Activated CD4-positive, CD25-positive, alpha-beta regulatory T cell treated with anti-CD3 and anti-CD28 coated beads, Interleukin-2, amount 50 U/mL, for 16 hours (primary cell): ENCODE data around the gene PLIN4.

Experiments
- DNase-seq: peaks from one replicate; pipeline ENCODE4 v3.0.0-alpha.2; 2020; ENCODE audit warnings: low read depth, low spot score

PLIN4 gene

DNA sequence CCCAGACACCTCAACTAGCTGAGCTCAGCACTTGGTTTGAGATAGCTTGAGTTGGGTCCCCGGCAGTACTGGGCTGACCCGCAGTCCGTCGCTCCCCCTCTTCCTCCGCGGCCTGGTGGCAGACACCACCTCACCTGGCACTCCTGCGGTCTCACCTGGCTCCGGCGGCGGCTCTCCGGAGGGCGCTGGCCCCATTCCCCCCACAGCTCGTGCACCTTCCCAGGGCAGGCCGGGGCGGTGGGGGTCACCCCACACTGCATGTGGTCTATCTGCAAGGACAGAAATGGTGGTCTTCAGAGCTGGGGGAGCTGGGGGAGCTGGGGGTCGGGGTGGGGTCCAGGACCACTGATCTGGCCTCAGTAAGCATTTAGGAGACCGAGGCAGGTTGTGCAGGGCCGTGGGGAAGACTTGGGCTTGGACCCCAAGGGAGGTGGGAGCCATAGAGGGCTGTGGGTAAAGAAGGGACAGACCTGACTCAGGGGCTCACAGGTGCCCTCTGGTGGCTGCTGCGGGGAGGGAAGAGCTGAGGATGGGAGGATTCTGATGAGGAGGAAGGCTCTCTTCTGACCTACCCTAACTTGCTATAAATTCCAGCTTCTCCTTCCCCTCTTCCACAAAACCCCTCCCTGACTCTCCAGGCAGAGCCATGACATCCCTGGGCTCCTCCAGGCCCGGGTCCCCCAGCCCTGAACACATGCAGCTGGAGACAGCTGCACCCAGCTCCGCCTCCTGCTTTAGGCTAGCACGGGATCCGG is 6.7 kb upstream of the PLIN4 start:
- peak; percentile 44 for DNase-seq

DNA sequence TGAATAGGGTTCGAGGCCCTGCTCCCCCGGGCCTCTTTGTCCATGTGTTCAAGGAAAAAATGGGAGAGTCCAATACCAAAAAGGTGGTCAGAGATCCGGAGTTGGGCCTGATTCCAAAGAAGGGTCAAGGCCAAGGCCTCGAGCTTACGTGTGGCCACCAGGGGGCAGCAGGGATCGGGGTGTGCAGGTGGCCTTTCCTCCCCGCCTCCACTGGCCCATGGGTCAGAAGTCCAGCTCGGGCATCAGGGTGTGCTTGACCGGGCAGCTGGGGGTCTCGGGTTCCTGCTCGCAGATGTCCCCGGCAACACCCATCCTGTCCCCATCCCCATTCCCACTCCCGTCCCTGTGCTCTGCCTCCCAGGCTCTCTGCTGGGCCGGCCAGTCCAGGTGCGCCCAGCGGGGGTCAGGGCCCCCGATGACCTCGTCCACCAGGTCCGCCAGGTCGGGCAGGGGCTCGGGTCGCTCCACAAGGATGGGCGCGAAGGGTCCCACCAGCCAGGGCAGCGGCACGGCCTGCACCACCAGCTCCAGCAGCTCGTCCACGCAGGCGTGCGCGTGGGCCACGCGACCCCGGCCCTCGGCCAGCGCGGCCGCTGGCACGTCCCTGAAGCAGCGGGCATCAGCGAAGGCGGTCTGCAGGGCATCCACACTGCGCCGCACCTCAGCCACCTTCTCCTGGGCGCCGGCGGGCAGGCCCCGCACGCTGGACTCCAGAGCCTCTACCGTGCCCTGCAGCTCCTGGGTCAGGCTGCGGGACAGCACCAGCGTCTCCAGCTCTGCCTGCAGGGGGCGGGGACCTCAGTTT is 5.2 kb upstream of the PLIN4 start:
- no peak for DNase-seq

GRCh38 chr19:4522291-4523002 is 4.2 kb upstream of the PLIN4 start:
- DNase-seq, result no peak

- no peak for DNase-seq
These were observed 3.6 kb upstream of the PLIN4 start for GRCh38 chr19:4521888-4522242.

GRCh38 chr19:4521170-4521887 is 3.0 kb upstream of the PLIN4 start:
- no peak for DNase-seq

DNA sequence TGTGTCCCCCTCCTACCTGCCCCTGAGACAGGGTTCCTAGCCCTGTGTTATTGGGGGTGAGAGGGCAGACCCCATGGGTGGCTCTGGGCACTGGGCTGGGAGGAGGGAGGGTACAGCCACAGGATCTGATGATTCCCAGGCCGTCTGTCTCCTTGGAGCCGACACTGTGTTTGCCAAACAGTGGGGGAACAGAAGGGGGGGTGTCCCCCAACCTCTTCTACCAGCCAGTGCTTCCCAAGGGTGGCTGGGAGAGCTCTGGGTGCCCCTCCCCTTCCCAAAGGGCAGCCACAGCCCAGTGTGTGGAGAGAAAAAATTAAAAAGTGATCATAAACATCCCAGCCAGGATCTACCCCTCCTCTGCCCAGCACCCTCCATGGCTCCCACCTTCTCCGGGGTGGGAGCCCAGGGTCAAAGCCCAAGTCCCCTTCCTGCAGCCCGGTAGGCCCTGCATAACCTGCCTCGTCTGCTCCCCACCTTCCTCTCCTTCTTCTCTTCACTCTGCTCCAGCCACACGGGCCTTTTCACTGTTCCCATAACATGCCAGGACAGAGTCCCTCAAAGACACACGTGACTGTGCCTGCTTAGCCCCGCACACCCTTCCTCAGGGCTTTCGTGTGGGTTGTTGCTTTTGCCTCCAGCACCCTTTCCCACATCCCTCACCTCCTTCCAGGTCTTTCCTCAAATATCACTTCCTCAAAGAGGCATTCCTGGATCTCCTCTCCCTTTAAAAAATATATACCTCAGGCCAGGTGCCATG is 1.4 kb upstream of the PLIN4 start:
- DNase-seq, result no peak

DNA sequence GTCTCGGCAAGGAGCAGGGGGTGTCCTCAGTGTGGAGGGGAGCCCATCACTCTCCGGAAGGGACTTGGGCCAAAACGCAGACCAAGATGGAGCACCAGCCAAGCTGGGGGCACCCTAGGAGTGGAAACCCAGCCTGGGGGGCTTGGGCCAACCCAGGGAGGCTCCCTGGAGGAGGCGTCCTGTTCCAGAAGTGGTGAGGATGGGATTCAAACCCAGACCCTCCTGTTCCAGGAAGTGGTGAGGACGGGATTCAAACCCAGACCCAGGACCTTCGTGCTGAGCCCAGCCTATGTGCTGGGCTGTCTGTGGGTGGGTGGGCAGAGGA is 848 bp upstream of the PLIN4 start:
- DNase-seq, result no peak

DNA sequence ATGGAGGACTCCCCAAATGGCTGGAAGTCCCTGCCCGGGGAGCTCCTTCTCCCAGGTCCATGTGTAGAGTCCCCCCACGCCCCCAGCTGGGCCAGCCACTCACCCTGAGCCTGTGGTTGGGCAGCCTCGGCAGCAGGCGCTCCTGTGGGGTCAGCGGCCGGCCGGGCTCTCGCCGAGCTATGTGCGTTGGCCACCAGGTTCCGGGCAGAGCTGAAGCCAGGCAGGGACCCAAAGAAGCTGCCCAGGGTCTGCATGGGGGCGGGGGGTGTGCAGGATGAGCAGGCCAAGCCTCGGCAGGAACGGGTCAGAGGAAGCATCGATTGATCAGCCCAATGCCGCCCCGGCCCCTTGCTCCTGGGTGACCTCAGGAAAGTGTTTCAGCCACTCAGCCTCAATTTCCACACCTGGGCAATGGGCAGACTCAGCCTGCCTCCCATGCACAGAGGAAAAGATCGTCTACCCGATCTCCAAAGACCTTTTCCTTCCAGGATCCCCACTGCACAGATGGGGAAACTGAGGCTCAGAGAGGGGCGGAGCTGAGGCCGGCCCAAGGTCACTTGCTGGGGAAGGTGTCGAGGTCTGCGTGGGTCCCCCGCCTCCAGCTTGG is 732 bp downstream of the PLIN4 start:
- DNase-seq, result no peak

DNA sequence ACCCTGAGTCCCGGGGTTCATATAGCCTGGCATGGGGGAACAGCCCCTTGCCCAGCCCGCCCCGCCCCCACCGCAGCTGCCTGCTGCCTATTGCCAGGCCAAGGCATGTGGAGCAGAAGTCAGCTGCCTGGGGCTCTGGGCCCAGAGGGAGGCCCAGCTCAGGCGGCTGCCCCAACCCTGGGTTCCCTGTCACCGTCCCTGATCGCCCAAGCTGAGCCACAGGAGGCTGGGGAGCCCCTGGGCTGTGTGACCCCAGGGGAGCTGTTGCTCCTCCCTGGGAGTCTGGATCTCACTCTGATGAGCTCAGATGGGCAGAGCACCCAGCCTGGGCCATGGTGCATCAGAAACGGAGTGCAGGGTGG is 1.4 kb downstream of the PLIN4 start:
- DNase-seq, result no peak

GRCh38 chr19:4516199-4516938 is 1.9 kb downstream of the PLIN4 start:
- no peak for DNase-seq

DNA sequence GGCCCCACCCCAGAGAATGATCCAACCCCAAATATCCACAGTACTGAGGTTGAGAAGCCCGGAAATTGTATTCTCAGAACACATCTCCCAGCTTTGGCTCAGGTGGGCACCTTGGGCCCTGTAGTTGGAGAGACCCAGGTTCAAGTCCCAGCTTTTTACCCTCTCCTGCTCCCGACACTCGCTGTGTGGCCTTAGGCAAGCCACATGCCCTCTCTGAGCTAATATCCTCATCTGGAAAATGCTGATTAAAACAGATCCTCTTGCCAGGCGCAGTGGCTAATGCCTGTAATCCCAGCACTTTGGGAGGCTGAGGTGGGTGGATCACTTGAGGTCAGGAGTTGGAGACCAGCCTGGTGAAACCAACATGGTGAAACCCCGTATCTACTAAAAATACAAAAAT is 2.6 kb downstream of the PLIN4 start:
- no peak for DNase-seq

DNA sequence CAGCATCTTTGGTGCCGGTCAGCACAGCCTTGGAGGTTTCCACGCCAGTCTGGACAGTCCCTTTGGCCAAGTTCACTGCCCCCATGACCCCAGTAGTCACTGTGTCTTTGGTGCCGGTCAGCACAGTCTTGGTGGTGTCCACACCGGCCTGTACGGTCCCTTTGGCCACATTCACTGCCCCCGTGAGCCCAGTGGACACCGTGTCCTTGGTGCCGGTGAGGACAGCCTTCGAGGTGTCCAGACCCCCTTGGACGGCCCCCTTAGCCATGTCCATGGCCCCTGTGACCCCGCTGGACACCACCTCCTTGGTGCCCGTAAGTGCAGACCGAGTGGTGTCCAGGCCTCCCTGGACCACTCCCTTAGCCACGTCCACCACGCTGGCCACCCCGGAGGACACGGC is 5.0 kb downstream of the PLIN4 start:
- no peak for DNase-seq

- no peak for DNase-seq
These were observed 6.2 kb downstream of the PLIN4 start for GRCh38 chr19:4512070-4512469.

DNA sequence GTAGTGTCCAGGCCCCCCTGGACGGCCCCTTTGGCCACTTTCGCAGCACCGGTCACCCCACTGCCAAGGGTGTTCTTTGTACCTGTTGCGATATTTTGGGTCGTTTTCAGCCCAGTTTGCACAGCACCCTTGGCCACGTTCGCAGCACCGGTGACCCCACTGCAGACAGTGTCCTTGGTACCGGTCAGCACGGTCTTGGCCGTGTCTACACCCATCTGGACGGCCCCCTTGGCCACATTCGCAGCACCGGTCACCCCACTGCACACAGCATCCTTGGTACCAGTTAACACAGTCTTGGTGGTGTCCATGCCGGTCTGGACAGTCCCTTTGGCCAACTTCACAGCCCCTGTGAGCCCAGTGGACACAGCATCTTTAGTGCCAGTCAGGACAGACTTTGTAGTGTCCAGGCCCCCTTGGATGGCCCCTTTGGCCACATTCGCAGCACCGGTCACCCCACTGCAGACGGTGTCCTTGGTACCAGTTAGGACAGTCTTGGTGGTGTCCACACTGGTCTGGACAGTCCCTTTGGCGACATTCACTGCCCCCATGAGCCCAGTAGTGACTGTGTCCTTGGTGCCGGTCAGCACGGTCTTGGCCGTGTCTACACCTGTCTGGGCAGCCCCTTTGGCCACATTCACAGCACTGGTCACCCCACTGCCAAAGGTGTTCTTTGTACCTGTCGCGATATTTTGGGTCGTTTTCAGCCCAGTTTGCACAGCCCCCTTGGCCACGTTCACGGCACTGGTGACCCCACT is 6.8 kb downstream of the PLIN4 start:
- no peak for DNase-seq

DNA sequence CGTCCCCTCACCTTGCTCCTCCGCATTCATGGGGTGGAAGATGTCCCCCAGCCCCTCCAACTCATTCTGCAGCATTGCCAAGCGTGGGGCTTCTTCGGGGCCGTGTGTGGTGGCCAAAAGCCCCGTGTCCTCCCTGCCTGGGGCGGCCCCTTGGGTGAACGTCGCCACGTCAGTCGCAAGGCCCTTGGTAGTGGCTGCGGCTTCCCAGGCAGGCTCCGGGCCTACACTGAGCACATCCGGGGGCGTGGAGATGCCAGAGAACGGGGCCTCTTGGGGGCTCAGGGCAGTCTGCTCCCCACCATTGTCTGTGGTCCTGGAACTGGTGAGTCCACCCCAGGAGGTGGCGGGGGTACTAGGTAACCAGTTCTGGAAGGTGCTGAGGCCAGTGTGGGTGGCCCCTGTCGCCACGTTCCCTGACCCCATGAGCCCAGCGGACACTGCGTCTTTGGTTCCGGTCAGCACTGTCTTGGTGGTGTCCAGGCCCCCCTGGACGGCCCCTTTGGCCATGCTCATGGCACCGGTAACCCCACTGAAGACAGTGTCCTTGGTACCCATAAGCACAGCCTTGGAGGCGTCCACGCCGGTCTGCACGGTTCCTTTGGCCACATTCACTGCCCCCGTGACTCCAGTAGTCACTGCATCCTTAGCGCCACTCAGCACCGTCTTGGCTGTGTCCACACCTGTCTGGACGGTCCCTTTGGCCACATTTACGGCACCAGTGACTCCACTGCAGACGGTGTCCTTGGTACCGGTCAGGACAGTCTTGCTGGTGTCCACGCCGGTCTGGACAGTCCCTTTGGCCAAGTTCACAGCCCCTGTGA is 7.6 kb downstream of the PLIN4 start:
- DNase-seq, result no peak

GRCh38 chr19:4508698-4509097 is 9.6 kb downstream of the PLIN4 start:
- no peak for DNase-seq

GRCh38 chr19:4507804-4508203 is 10.5 kb downstream of the PLIN4 start:
- DNase-seq, result no peak

DNA sequence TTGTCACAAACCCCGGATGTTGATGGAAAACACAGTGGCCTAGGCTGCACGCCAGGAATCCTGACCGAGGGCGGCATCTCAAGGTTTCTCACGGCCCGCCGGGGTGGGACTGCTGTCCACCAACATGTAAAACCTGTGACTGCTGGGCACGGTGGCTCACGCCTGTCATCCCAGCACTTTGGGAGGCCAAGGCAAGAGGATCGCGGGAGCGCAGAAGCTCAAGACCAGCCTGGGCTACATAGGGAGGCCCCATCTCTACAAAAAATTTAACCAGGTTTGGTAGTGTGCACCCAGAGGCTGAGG is 11.2 kb downstream of the PLIN4 start:
- no peak for DNase-seq
